RWPE2 (cell line): ENCODE measurements around the gene JMJD4.

Experiments
- ATAC-seq: fragments of 200-7000 bp; cut with Tn5 transposase; 3 replicates; pipeline ENCODE4 v1.9.1; 2021; ENCODE audit warnings: low read depth
- DNase-seq: peaks from one replicate; pipeline ENCODE4 v3.0.0-alpha.2; 2020; ENCODE audit warnings: low spot score
- H3K27ac ChIP-seq: fragments of 450-650 bp; 2 replicates; pipeline ENCODE4 v1.5.1; 2017; ENCODE audit warnings: mild to moderate bottlenecking; ENCODE audit not compliant: poor library complexity, severe bottlenecking
- H3K27me3 ChIP-seq: fragments of 250-450 bp; sonication (Bioruptor Pico); 2 replicates; pipeline ENCODE4 v1.5.1; 2021; ENCODE audit warnings: mild to moderate bottlenecking, moderate library complexity; ENCODE audit not compliant: insufficient read depth, poor library complexity, severe bottlenecking
- H3K36me3 ChIP-seq: fragments of 250-450 bp; sonication (Bioruptor Pico); 2 replicates; pipeline ENCODE4 v1.5.1; 2020; ENCODE audit warnings: low read depth, mild to moderate bottlenecking, moderate library complexity
- H3K4me1 ChIP-seq: fragments of 250-450 bp; sonication (Bioruptor Pico); 2 replicates; pipeline ENCODE4 v1.5.1; 2021; ENCODE audit warnings: mild to moderate bottlenecking, moderate library complexity; ENCODE audit not compliant: insufficient read depth, poor library complexity, severe bottlenecking
- H3K4me3 ChIP-seq: fragments of 250-450 bp; sonication (Bioruptor Pico); 2 replicates; pipeline ENCODE4 v1.5.1; 2021; ENCODE audit warnings: mild to moderate bottlenecking, moderate library complexity; ENCODE audit not compliant: severe bottlenecking
- H3K9me3 ChIP-seq: fragments of 250-450 bp; sonication (Bioruptor Pico); 2 replicates; pipeline ENCODE4 v1.5.1; 2021; ENCODE audit warnings: mild to moderate bottlenecking, moderate library complexity; ENCODE audit not compliant: severe bottlenecking
- TF ChIP-seq, protein P1 (sequence below): fragments of 450-650 bp; IDR thresholded peaks from one replicate; pipeline ENCODE4 v1.5.1; 2017; ENCODE audit warnings: mild to moderate bottlenecking, moderate library complexity; ENCODE audit not compliant: poor library complexity, severe bottlenecking

The JMJD4 gene

DNA sequence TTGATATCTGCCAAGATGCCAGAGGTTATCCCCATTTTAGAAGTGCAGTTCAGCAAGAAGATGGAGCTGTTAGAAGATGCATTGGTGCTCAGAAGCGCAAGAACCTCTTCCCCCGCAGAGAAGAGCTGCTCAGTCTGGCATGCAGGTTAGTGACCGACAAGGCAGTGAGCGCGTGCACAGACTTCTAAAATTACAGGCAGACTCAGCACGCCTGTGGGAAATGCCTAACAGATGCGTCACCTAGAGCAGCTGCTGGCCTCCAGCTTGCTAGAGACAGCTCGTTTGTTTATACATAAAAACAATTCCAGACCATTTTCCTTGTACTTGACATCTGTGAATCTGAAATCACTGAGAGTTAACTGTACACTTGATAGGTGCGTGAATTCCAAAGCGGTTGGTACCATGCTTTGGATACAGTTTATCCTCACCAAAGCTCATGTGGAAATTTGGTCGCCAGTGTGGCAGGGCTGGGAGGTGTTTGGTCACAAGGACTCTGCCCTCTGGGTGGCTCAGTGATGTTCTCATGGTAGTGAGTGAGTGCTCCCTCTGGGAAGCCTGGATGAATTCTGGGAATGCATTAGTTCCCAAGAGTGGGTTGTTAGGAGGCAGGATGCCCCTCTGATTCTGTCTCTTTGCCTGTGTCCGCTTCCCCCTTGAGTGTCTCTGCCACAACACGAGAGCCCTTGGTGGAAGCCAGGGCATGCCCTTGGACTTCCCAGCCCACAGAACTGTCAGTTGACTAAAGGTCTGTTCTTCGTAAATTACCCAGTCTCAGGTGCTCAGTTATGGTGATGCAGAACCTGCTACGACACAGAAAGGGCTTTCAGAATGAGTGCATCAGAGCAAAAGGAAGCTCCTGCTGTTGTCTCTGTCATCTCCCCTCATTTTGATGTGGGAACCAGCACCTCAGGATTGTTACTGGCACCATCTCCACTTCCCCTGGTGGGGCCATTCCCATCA is 24.5 kb upstream of the JMJD4 start:
- Histone ChIP-seq H3K27me3 (no peaks in the 10 kb centered on the region), H3K4me1 (peaks cover 18% of the 10 kb centered on the region), H3K9me3 (no peaks in the 10 kb centered on the region), H3K4me3 (no peak overlapping the region), H3K36me3 (peaks cover 11% of the 10 kb centered on the region; the same call in 1 of the 2 replicates), H3K27ac (peak overlapping the region; percentile 66)
- DNase-seq: no peak
- ATAC-seq: peak; percentile 78
- TF ChIP-seq, protein P1, sequence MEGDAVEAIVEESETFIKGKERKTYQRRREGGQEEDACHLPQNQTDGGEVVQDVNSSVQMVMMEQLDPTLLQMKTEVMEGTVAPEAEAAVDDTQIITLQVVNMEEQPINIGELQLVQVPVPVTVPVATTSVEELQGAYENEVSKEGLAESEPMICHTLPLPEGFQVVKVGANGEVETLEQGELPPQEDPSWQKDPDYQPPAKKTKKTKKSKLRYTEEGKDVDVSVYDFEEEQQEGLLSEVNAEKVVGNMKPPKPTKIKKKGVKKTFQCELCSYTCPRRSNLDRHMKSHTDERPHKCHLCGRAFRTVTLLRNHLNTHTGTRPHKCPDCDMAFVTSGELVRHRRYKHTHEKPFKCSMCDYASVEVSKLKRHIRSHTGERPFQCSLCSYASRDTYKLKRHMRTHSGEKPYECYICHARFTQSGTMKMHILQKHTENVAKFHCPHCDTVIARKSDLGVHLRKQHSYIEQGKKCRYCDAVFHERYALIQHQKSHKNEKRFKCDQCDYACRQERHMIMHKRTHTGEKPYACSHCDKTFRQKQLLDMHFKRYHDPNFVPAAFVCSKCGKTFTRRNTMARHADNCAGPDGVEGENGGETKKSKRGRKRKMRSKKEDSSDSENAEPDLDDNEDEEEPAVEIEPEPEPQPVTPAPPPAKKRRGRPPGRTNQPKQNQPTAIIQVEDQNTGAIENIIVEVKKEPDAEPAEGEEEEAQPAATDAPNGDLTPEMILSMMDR: no peak

DNA sequence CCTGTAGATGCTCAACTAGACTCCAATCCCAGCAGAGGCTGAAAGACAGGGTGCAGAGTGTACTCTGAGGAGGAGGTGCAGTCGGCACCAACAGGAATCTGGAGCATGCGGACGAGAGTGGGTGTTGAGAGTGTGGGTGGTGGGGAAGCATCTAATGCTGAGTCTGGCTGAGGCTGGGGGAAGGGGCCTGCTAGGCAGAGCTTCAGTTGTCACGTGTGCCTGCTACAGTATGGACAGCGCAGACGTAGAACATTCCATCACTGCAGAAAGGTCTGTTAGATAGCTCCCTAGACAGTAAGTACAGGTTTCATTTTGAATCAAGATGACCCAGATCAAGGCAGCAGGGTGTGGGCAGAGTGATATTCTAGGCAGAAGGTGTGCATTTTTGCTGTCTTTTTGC is 23.3 kb upstream of the JMJD4 start:
- no peak for ATAC-seq
- H3K36me3 ChIP-seq: peaks cover 11% of the 10 kb centered on the region; the same call in 1 of the 2 replicates
- H3K27me3 ChIP-seq: no peaks in the 10 kb centered on the region
- TF ChIP-seq, protein P1: no peak
- DNase-seq: no peak
- no peaks in the 10 kb centered on the region for H3K9me3 ChIP-seq
- H3K4me3 ChIP-seq: no peak overlapping the region
- peaks cover 7% of the 10 kb centered on the region for H3K4me1 ChIP-seq
- peak overlapping the region; percentile 66 for H3K27ac ChIP-seq

DNA sequence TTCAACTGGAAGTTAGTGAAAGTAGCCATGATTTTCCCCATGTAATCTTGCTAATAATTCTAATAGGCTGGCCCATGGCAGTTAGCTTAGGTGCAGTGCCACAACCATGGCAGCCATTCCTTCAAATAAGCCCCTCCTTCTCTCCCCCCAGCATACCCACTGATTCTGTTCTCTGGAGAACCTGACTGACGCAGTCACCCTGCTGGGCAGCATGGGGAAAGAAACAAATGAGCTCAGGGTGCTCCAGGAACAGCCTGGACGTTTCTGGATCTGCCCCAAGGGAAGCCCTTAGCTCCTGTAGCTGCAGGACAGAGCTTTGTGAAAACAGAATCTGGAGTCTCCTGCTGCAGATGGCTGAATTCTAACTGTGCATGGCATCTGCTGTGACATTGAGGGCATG is 22.7 kb upstream of the JMJD4 start:
- peaks cover 11% of the 10 kb centered on the region; the same call in 1 of the 2 replicates for H3K36me3 ChIP-seq
- no peaks in the 10 kb centered on the region for H3K27me3 ChIP-seq
- DNase-seq: no peak
- H3K4me3 ChIP-seq: no peak overlapping the region
- no peaks in the 10 kb centered on the region for H3K9me3 ChIP-seq
- no peak for ATAC-seq
- TF ChIP-seq, protein P1: no peak
- peaks cover 6% of the 10 kb centered on the region for H3K4me1 ChIP-seq
- no peak overlapping the region for H3K27ac ChIP-seq

DNA sequence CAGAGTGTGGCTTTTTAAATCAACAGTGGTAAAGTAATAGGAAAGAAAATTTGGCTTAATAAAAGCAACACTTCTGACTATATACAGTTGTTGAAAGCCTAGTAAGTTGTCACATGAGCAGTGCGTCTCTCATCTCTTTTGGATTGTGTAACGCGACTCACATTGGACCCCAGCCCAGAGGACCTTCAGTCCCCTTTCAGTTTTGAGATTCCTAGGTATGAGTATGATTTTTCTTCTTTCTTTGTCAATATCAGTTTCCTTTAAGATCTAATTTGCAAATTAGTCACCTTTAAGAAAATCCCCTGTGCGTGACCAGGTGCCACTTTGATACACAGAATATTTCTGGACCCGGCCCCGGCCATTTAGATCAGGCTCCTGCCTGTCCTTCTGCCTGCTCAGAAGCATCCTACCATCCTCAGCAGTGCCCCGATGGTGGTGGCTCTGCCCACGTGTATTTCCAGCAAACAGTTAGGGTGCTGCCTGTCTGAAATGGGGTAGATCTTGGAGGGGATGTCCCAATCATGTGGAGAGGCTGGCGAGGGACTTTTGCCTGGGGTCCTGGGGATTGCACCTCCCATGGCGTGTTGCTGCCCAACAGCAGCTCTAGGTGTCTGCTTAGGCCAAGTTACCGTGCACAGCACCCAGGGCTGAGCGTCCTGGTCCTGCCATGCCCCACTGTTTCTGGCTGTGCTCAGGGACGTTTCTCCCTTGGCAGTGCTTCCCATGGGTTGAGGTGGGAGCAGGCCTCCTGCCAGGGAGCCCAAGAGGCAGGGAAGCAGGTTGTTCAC is 21.3 kb upstream of the JMJD4 start:
- H3K4me3 ChIP-seq: no peak overlapping the region
- H3K27ac ChIP-seq: no peak overlapping the region
- H3K9me3 ChIP-seq: no peaks in the 10 kb centered on the region
- peaks cover 11% of the 10 kb centered on the region; the same call in 1 of the 2 replicates for H3K36me3 ChIP-seq
- TF ChIP-seq, protein P1: no peak
- ATAC-seq: no peak
- H3K4me1 ChIP-seq: peaks cover 4% of the 10 kb centered on the region
- no peaks in the 10 kb centered on the region for H3K27me3 ChIP-seq
- DNase-seq: no peak
